HG02884 (cell line): ENCODE measurements around the gene TAL2.

Experiments used
- ATAC-seq: cut with Tn5 transposase; IDR thresholded peaks from one replicate; pipeline ENCODE4 v1.9.1; 2021; ENCODE audit warnings: mild to moderate bottlenecking, moderate library complexity; ENCODE audit not compliant: unreplicated experiment

Gene TAL2

DNA sequence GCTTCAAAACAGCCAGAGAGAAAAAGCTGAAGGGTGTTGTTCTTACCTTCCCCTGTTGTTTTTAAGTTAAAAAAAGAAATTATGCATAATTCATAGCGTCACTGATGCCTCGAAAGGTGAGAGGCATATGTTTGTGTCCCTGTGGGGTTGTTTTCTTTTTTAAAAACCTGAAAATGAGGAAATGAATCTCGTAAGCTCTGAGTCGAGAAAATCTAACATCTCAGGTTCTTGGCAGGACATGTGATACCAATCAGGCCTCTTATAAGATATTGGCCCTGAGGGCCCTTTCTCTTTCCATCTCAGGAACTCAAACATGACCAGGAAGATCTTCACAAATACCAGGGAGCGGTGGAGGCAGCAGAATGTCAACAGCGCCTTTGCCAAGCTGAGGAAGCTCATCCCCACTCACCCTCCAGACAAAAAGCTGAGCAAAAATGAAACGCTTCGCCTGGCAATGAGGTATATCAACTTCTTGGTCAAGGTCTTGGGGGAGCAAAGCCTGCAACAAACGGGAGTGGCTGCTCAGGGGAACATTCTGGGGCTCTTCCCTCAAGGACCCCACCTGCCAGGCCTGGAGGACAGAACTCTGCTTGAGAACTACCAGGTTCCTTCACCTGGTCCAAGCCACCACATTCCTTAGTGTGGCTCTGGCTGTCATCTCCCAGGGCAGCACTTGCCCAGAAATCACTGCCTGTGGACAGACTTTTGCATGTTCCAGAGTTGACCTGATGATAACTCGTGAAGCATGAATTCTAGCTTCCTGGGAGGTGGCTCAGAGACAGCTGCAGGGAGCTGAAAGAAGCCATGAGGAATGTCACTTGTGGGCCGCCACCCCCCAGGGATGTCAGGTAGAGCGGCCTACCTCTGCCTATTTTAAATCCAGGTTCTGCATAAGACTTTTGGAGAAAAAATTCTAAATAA is at the start of gene TAL2:
TSS of gene TAL2 (plus strand) at position 274 of the 921 bp plus-strand sequence. CDS start at position 314, 40 bp downstream.
- ATAC-seq, result peak; percentile 82

DNA sequence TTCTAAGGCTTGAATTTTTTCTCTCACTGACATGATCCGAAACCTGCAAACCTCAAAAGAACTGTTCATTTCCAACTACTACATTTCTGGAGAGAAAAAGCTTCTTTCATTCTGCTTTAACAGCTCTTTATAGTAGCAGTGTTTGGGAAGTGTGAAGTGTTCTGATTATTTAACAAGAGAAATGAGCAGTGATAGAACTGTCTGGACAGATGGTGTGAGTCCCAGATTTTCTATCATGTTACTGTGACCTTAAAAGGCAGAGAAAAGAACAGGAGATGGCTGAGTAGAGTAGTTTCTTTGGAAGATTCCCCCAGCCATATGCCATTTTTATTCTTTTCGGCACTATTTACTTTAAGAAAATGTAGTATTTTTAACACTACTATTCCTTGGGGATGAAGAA is 41.3 kb upstream of the TAL2 start:
- no peak for ATAC-seq

- ATAC-seq, result no peak
Observed at GRCh38 chr9:105625088-105625487, 37.2 kb upstream of the TAL2 start.

DNA sequence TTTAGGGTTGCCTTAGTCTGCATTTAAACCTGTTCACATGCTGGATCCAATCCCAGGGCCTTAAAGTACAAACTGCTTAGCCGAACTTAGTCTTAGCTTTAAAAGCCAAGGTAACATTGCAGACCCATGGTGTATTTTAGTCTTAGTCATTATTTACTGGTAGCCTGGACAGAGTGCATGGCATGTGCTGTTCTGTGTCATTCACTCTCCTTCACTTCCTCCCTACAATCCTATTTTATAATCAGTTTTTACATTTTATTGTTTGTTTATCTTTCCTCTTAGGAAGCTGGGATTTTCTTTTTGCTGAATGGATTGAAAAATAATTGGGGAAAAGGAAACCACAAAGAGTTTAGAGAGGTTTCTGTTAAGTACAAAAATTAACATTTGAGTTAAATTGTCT is 29.4 kb upstream of the TAL2 start:
- no peak for ATAC-seq

- ATAC-seq, result no peak
Observed at GRCh38 chr9:105633411-105633810, 28.8 kb upstream of the TAL2 start.

DNA sequence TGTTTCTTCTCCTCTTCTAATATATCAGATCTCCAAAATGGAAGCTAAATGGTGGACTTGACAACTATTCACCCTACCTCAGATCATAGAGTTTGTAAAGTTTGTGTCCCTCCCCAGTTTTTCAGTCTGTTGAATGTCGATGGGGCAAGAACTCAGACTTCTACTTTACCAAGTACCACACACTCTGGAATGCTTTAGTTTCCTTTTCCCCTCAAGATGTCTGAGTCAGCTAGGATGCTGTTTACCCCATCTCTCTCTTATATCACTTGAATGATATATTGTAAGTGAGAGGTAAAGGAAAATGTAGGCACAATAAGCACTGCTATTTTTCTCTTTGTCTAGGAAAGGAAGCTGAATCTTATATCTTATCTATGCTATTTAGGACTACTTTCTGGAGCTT is 25.9 kb upstream of the TAL2 start:
- ATAC-seq, result no peak

- ATAC-seq, result no peak
Observed at GRCh38 chr9:105637787-105638395, 24.4 kb upstream of the TAL2 start.

GRCh38 chr9:105639936-105640335 is 22.3 kb upstream of the TAL2 start:
- no peak for ATAC-seq

DNA sequence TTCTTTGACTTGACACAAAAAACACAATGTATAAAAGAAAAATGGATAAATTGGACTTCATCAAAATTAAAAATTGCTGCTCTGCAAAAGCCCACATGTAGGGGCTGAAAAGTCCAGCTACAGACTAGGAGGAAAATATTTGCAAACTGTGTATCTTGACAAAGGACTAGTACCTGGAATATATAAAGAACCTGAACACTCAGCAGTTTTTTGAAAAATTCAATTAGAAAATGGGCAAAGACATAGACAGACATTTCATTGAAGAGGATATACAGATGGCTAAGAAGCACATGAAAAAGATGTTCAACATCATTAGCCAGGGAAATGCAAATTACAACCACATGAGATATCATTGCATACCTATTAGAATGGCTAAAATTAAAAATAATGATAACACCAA is 18.5 kb upstream of the TAL2 start:
- no peak for ATAC-seq

DNA sequence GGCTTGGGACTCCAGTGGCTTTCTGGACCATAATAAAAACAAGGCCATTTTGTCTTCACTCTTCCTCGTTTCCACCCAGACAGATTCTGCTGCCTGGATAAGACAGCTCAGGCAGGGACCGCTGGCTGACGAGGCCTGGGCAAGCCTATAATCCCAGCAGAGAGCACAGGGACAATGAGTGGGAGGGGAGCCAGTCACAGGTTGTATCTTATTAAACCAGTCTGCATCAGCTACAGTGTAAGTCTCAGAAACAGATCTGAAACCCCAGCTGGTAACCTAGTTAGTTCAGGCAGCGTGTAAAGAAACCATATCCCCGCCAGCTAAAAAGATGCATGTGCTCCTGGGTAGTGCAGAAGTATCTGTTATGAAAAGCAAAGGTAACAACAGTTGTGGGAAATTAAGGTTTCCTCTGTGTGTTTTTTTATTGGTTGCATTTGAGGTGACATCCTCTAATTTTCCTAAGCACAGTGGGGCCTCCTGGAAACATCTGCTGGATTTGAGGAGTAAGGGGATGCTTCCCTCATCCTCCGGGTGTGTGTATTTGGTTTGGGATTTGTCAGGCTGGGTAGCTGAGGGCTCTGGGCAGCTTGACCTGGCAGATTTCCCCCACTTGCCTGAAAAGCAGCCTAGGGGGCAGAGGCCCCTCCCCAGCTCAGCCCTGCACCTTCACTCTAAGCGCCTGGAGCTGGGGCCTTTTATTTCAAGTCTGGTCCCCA is 15.2 kb upstream of the TAL2 start:
- no peak for ATAC-seq

GRCh38 chr9:105647595-105648349 is 14.5 kb upstream of the TAL2 start:
- ATAC-seq, result no peak

DNA sequence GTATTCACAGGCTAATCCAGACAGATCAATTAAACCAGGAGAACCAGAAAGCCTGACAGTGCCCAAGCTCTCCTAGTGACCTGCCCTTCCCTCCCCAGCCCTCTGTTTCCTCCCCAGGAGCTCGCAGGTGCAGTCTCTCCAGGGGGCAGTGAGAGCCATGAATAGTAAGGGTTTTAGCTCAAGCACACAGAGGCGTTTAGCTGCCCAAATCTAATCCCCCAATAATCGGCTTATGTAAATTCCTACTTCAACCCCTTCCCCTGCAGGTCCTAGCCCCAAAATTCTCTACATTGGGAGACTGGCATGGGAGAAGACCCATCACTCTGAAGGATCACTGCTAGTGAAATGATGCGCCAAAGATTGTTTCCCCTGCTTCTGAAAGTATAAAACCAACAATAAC is 10.5 kb upstream of the TAL2 start:
- ATAC-seq, result no peak

DNA sequence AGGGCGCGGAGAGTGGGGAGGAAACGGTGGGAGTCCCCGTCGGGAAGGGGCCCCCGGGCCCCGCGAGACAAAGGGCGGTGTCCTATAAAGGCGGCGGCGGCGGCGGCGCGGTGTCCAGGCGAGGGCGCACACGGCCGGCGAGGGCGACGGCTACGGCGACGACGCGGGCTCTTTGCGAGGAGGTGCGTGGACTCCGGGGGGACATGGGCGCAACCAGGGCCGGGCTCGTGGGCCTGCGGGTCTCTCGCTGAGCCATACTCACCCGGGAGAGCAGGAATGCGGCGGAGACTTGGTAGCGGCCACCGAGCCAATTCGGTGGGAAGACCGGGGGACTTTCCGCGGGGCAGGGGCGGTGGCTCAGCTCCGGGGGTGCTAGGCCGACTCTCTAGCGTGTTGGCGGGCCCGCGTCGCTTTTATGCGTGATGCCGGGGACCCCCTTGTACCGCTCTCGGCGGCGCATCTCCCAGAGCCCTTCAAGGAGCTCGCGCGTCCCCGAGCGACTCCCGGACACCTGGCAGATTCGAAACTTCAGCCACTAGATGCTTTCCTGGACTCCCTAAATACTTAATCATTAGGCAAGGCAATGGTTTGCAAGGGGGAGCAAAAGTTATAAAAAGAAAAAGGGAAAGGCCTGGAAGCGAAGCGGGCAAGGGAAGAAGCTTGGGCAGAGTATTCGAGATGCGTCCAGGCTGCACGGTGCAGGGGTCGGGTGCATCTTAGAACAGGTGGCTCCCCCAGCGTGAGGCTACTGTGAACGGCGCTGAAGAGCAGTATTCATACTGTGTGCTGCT is 5.9 kb upstream of the TAL2 start:
- peak; percentile 62 for ATAC-seq

DNA sequence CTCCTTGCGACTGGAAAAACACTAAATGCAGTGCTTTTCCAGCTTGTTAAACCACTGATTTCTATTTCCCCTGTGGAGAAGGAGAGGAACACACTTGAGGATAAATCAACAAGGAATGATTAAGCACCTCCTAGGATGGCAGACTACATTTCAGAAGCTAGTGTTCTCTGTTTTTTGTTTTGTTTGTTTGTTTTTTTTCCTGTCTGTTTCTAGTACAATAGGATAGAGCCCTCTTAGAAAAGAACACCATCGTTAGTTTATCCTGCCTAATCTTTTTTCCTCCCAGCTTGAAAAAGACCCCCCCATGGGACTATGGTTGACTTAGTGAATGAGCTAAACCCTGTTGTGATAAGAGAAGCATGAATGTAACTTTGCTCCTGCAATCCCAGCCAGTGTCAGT is 3.9 kb upstream of the TAL2 start:
- ATAC-seq, result no peak

GRCh38 chr9:105661011-105661410 is 1.2 kb upstream of the TAL2 start:
- ATAC-seq, result no peak

- no peak for ATAC-seq
Observed at GRCh38 chr9:105663914-105664313, 1.7 kb downstream of the TAL2 start.

DNA sequence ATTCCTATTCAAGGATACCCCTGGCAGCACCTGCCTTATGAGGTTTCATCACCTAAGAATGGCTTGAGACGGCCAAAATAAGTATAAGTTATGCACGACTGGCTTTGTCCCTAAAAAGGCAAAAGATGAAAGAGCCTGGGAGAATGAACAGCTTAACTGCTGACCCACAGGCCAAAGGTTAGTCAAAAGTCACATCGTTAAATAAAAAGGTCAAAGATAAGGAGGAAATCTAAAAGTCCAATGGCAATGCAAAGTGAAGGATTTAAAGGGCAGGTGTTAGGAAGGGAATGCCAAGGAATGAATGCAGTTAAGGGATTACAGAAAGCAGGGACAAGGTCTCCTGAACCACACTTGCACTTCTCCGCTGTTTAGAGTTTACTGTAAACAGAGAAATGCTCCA is 5.6 kb downstream of the TAL2 start:
- no peak for ATAC-seq

GRCh38 chr9:105670315-105670714 is 8.1 kb downstream of the TAL2 start:
- no peak for ATAC-seq

DNA sequence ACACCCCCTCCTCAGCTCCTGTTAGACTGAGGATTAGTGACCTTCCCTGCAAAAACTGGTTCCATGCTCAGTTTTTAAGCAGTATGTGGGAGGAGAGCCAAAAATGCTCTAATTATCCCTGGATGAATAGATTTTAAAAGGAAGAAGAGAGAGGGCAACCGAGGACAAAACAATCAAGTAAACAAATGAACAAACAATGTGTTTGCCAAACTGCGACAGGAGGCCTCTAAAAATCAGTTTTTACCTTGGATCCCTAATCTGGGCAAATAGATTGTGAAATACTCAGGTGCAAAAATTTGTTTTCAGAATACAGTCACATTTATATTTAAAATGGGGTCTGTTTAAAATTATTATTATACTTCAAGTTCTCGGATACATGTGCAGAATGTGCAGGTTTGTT is 8.5 kb downstream of the TAL2 start:
- no peak for ATAC-seq

GRCh38 chr9:105672711-105673234 is 10.5 kb downstream of the TAL2 start:
- no peak for ATAC-seq
